ENCODE measurements around the gene NIF3L1. TPM values are rescaled to one million over a fixed set of nuclear protein-coding genes. Genes with fewer than 3 reads are reported as not detected.

The NIF3L1 gene
- total RNA-seq, 1 experiment from 2014 or later, result 31.7 TPM

DNA sequence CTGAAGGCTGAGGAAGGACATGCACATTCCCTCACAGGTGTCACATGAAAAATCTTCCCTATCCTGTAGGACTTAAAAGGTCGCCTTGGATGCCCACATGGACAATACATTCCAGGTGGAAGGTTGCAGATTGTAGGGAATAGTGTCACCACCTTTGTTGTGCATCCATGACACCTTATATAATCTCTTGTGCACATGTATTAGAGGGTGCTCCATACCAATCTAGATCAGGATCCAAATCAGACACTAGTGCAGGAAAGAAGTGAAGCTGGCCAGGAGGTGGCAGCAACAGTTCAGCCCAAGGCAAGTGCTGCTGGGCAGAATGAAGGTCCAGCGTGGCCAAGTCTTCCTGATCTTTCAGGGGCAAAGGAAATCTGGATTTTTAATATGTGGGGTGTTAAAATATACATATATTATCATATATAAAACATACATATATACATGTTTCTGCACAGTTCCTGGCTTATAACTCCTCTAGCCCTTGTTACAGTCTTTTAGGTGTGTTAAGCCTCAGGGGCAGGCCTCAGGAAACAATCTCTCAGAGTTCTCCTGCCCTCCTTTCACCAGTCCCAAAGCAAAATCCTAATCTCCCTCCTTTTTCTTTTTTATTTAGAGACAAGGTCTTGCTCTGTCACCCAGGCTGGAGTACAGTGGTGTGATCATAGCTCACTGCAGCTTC lies 16.6 kb downstream of the NIF3L1 start:
- no peak overlapping the region for H3K4me3 ChIP-seq
- no peaks in the 10 kb centered on the region for H3K9me3 ChIP-seq (replicated peaks)
- no peak overlapping the region for H3K27ac ChIP-seq
- peaks cover 42% of the 10 kb centered on the region for H3K36me3 ChIP-seq
- peak; percentile 42 to 70 for DNase-seq (ENCODE audit: low read depth in 1 of 2, low spot score in 2 of 2)
- H3K27me3 ChIP-seq (replicated peaks), result no peaks in the 10 kb centered on the region
- no peaks in the 10 kb centered on the region for H3K4me1 ChIP-seq (replicated peaks)

DNA sequence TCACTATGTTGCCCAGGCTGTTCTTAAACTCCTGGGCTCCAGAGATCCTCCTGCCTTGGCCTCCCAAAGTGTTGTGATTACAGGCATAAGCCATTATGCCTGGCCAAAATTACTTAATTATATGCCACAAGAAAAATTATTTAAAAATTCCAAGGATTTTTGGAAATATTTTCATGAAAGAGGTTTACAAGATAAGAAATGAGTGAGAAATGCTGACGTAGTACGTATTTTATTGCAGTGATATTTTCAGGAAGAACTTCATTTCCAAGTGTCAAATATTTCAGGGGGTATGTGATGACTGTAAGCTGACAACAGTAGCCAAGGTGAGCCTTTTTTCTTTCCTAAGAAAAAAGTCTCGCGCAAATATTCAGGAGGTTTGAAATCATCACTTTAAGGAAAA lies 20.8 kb downstream of the NIF3L1 start:
- H3K4me1 ChIP-seq (replicated peaks), result no peaks in the 10 kb centered on the region
- H3K9me3 ChIP-seq (replicated peaks), result no peaks in the 10 kb centered on the region
- H3K27me3 ChIP-seq (replicated peaks), result no peaks in the 10 kb centered on the region
- DNase-seq (ENCODE audit: low read depth in 1 of 2, low spot score in 2 of 2), result no peak
- H3K4me3 ChIP-seq, result no peak overlapping the region
- H3K36me3 ChIP-seq, result peaks cover 50% of the 10 kb centered on the region
- H3K27ac ChIP-seq, result no peak overlapping the region

DNA sequence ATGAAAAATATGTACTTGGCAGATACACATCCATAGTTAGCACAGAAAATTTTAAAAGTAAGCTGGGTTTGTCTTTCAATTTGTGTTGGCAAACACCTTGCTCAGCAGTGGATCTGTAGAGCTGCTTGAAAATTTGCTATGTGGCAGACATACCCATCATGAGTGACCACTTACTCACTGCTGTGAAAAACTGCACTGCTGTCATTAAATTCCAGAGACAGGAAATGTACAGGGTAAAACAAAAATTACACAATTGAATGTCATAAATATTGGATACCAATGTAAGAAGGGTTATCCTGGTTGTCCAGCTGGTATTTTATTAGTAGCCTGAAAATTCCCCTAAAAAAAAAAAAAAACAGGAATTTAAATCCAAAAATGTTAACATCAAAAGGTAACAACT lies 24.5 kb downstream of the NIF3L1 start:
- no peaks in the 10 kb centered on the region for H3K27me3 ChIP-seq (replicated peaks)
- no peak for DNase-seq (ENCODE audit: low read depth in 1 of 2, low spot score in 2 of 2)
- H3K4me3 ChIP-seq, result no peak overlapping the region
- no peaks in the 10 kb centered on the region for H3K4me1 ChIP-seq (replicated peaks)
- H3K36me3 ChIP-seq, result peaks cover 58% of the 10 kb centered on the region
- no peak overlapping the region for H3K27ac ChIP-seq
- no peaks in the 10 kb centered on the region for H3K9me3 ChIP-seq (replicated peaks)

DNA sequence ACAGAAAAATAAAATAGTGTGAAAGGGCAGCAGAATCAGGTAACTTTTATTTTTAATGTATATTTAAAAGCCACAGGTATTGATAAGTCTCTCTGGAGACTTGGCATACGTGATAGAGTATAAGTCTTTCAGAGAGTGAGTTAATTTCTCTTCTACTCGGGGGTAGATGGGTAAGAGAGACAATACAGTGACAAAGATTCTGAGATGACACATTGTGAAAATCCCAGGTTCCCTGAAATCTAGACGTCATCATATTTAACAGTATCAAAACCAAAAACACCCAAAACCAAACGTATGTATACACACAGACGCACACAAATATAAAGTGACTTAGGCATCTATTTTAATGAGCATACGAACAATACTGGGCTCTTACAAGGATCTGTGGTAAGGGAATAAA lies 33.3 kb downstream of the NIF3L1 start:
- DNase-seq (ENCODE audit: low read depth in 1 of 2, low spot score in 2 of 2), result no peak
- peaks cover 51% of the 10 kb centered on the region for H3K36me3 ChIP-seq

DNA sequence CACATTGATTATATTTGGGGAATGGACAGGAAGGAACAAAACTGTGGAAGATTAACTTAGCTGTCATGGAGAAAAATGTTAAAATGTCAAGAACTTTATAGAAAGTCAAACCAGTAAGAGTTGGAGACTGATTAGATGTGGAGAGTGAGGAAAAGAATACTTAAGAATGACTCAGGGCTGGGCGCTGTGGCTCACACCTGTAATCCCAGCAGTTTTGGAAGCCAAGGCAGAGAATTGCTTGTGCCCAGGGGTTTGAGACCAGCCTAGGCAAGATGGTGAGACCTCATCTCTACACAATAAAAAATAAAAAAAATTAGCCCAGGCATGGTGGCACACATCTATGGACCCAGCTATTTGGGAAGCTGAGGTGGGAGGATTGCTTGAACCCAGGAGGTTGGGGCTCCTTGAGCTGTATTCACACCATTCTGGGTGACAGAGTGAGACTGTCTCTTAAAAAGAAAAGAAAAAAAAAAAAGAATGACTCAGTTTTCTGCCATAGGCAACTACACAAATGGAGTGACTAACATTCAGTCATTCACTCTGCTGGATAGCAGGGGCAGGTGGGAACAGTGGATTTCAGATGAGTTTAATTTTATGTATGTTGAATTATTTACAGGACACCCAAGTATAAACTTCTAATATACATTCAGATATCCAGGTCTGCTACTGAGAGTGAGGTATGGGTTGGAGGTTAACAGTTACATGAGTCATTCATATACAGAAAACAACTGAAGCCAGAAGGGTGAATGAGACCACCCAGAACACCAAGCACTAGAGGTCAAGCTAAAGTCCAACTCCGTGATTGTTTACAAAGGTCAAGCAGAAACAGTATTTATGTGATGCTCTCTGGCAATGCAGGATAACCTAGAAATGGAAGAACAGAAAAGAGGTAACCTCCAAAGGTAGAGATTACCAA lies 40.4 kb downstream of the NIF3L1 start:
- Histone ChIP-seq H3K4me1 (replicated peaks) (peaks cover 16% of the 10 kb centered on the region), H3K4me3 (no peak overlapping the region), H3K9me3 (replicated peaks) (no peaks in the 10 kb centered on the region), H3K27ac (peak overlapping the region; percentile 31), H3K36me3 (peaks cover 36% of the 10 kb centered on the region), H3K27me3 (replicated peaks) (no peaks in the 10 kb centered on the region)
- DNase-seq (ENCODE audit: low read depth in 1 of 2, low spot score in 2 of 2), result peak in 1 of 2 experiments; percentile 59

More for the DNA sequence above, 33.3 kb downstream of the NIF3L1 start:
- Histone ChIP-seq H3K4me3 (no peak overlapping the region), H3K27ac (no peak overlapping the region), H3K9me3 (replicated peaks) (no peaks in the 10 kb centered on the region), H3K4me1 (replicated peaks) (no peaks in the 10 kb centered on the region), H3K27me3 (replicated peaks) (no peaks in the 10 kb centered on the region)

DNA sequence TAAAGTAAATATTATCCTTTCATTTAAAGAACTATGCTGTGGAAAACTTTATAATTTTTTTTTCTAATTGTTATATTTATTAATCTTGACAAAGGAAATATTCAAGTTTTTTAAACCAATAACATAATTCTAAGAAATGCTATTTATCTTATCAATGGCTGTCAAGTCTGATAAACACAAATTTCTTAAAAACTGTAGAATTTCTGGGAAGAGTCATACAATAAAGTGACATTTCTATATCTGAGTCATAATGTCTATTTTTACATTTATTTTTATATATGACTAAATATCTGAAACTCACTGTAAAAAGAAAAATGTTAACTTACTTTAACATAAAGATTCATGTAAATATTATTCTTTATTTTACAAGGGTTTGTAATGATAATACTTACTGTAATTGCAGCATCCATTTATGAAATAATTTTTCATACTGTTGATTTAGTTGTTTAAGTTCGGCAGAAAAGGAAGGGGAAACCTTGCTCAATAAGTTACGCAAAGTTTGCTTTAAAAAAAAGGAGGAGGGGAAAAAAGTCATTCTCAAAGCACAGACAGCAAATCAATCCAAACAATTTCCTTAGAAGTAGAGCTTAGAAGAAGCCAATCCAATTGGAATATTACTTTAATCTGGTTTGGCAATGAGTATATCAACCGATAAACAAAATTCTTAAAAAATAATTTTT lies 41.9 kb downstream of the NIF3L1 start:
- peaks cover 16% of the 10 kb centered on the region for H3K4me1 ChIP-seq (replicated peaks)
- H3K9me3 ChIP-seq (replicated peaks), result no peaks in the 10 kb centered on the region
- peaks cover 44% of the 10 kb centered on the region for H3K36me3 ChIP-seq
- H3K27me3 ChIP-seq (replicated peaks), result no peaks in the 10 kb centered on the region
- H3K4me3 ChIP-seq, result no peak overlapping the region
- no peak overlapping the region for H3K27ac ChIP-seq
- DNase-seq (ENCODE audit: low read depth in 1 of 2, low spot score in 2 of 2), result no peak

DNA sequence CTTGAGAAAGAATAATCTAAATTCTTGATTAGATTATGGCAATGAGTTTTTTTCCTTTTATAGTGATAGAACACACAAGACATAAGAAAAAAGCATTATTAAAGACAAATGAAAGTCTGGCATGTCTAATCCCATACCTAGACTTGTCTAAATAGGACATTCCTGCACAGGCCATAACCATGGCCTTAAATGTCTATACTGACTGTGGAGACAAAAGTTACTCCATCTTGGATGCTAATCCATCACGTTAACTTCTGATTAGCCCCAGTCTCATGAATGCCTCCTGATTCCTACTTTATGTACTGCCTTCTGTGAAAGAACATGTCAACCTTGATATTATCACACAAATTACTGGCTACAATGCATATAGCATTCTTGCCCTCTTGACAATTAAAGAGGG lies 50.7 kb downstream of the NIF3L1 start:
- Histone ChIP-seq H3K4me3 (no peak overlapping the region), H3K27ac (no peak overlapping the region), H3K36me3 (peaks cover 55% of the 10 kb centered on the region), H3K9me3 (replicated peaks) (no peaks in the 10 kb centered on the region), H3K4me1 (replicated peaks) (peaks cover 7% of the 10 kb centered on the region), H3K27me3 (replicated peaks) (no peaks in the 10 kb centered on the region)
- no peak for DNase-seq (ENCODE audit: low read depth in 1 of 2, low spot score in 2 of 2)

DNA sequence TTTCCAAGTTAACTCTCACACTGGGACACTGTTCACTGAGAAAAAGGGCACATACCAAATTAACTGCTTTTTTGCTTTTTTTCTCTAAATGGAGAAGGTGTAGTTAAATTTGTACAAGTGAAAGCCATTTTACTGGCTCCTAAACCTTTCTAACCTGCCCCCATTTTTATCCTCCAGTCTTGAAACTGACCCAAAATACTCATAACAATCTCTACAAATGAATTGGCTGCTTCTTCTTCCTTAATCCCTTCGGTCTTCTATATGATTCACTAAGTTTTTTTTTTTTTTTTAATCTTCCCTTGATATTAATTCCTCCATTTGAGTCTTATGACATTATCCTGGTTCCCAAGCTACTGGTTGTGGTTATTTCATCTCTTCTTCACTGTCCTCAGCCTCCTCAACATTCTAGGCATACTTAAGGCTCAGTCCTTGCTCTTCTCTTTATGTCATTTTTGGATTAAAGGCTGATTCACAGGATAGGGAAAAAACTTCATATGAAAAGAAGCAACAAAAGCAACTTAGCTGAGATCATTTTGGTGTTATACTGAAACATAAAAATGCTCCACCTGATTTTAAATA lies 54.4 kb downstream of the NIF3L1 start:
- peaks cover 40% of the 10 kb centered on the region for H3K36me3 ChIP-seq
- no peak for DNase-seq (ENCODE audit: low read depth in 1 of 2, low spot score in 2 of 2)
- peaks cover 11% of the 10 kb centered on the region for H3K4me1 ChIP-seq (replicated peaks)
- no peaks in the 10 kb centered on the region for H3K9me3 ChIP-seq (replicated peaks)
- H3K4me3 ChIP-seq, result no peak overlapping the region
- H3K27me3 ChIP-seq (replicated peaks), result no peaks in the 10 kb centered on the region
- no peak overlapping the region for H3K27ac ChIP-seq

DNA sequence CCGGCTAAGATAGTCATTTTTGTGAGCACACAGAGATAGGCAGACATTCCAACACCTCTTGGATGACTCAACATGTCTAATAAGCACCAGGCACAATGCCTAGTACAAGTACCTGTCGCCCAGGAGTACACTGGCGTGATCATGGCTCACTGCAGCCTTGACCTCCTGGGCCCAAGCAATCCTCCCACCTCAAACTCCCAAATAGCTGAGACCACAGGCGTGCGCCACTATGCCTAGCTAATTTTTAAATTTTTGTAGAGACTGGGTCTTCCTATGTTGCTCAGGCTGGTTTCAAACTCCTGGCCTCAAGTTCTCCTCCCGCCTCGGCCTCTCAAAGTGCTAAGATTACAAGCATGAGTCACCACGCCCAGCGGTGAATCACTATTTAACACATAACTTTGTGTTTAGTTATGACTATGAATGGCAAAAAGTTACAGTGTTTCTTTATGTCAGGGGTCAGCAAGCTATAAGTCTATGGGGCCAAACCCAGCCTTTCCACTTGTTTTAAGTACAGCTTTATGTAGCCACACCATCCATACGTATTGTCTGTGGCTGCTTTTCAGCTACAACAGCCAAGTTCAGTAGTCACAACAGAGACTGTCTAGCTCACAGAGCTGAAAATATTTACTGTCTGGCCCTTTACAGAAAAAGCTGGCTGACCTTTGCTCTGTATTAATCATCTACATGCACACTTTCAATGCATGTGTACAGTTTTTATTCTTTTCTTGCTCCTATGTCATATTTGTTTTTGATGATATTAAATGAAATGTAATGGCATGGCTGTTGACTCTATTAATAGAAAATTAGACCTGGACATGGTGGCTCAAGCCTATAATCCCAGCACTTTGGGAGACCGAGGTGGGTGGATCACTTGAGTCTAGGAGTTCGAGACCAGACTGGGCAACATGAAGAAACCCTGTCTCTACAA lies 55.6 kb downstream of the NIF3L1 start:
- Histone ChIP-seq H3K27me3 (replicated peaks) (no peaks in the 10 kb centered on the region), H3K36me3 (peaks cover 36% of the 10 kb centered on the region), H3K9me3 (replicated peaks) (no peaks in the 10 kb centered on the region), H3K4me1 (replicated peaks) (peaks cover 11% of the 10 kb centered on the region), H3K4me3 (no peak overlapping the region), H3K27ac (peak overlapping the region; percentile 36)
- peak; percentile 76 to 82 for DNase-seq (ENCODE audit: low read depth in 1 of 2, low spot score in 2 of 2)

DNA sequence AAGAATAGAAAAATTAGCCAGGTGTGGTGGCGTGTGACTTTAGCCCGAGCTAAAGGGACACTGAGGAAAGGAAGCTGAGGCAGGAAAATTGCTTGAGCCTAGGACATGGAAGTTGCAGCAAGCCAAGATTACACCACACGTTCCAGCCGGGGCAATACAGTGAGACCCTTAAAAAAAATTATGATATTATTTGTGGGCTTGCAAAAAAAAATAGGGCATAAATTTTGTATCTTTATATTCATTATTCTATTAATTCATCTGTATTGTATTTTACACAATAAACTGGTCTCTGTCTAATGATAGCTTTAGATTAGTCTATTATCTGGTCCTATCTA lies 56.2 kb downstream of the NIF3L1 start:
- Histone ChIP-seq H3K27ac (peak overlapping the region; percentile 36; the same call in 1 of the 2 replicates), H3K4me3 (no peak overlapping the region), H3K4me1 (replicated peaks) (peaks cover 11% of the 10 kb centered on the region), H3K36me3 (peaks cover 30% of the 10 kb centered on the region), H3K27me3 (replicated peaks) (no peaks in the 10 kb centered on the region), H3K9me3 (replicated peaks) (no peaks in the 10 kb centered on the region)
- DNase-seq (ENCODE audit: low read depth in 1 of 2, low spot score in 2 of 2), result no peak

DNA sequence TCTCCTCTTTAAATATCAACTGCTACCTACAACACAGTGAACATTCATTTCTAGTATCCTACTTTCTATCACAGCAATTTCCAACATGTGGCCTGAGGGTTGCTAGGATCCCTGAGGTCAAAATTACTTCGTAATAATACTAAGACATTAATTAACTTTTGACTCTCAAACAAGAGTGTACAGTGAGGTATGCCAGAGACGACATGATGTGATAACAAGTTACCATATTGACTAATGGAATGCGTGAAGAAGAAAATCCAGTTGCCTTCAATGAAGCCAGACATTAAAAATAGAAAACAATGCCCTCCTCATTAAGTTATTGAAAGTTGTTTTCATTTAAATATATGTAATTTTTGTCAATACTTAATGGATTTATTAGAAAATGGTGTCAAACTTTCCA lies 61.2 kb downstream of the NIF3L1 start:
- Histone ChIP-seq H3K27ac (no peak overlapping the region), H3K9me3 (replicated peaks) (no peaks in the 10 kb centered on the region), H3K4me3 (no peak overlapping the region), H3K36me3 (peaks cover 40% of the 10 kb centered on the region), H3K27me3 (replicated peaks) (no peaks in the 10 kb centered on the region), H3K4me1 (replicated peaks) (no peaks in the 10 kb centered on the region)
- no peak for DNase-seq (ENCODE audit: low read depth in 1 of 2, low spot score in 2 of 2)
